ACC112 (cell line): ENCODE measurements around the gene KLHL17.

Experiments
- H2AFZ ChIP-seq: fragments of 200-600 bp; sonication (generic); one replicate; pipeline ENCODE4 v1.6.0; 2017; ENCODE audit warnings: antibody characterized with exemption, low read length; ENCODE audit not compliant: unreplicated experiment
- H3K27ac ChIP-seq: fragments of 200-600 bp; sonication (generic); 2 replicates; pipeline ENCODE4 v1.5.1; 2014; ENCODE audit warnings: low read depth, mild to moderate bottlenecking, antibody characterized with exemption, low read length, moderate library complexity
- H3K27me3 ChIP-seq: fragments of 200-600 bp; sonication (generic); 2 replicates; pipeline ENCODE4 v1.6.1; 2014; ENCODE audit warnings: mild to moderate bottlenecking, antibody characterized with exemption, low read length, moderate library complexity, mixed read lengths; ENCODE audit not compliant: insufficient read depth
- H3K36me3 ChIP-seq: fragments of 200-600 bp; sonication (generic); 2 replicates; pipeline ENCODE4 v1.6.1; 2016; ENCODE audit warnings: mild to moderate bottlenecking, antibody characterized with exemption, low read length, moderate library complexity, mixed read lengths; ENCODE audit not compliant: insufficient read depth
- H3K4me1 ChIP-seq: fragments of 200-600 bp; sonication (generic); one replicate; pipeline ENCODE4 v1.6.1; 2016; ENCODE audit warnings: low read length, mixed read lengths; ENCODE audit not compliant: insufficient read depth, unreplicated experiment, control insufficient read depth
- H3K4me3 ChIP-seq: fragments of 200-600 bp; sonication (generic); 2 replicates; pipeline ENCODE4 v1.5.1; 2014; ENCODE audit warnings: mild to moderate bottlenecking, low read depth, low read length
- H3K79me2 ChIP-seq: fragments of 200-600 bp; sonication (generic); one replicate; pipeline ENCODE4 v1.6.0; 2016; ENCODE audit warnings: low read length; ENCODE audit not compliant: control insufficient read depth, unreplicated experiment, insufficient read depth

The KLHL17 gene

DNA sequence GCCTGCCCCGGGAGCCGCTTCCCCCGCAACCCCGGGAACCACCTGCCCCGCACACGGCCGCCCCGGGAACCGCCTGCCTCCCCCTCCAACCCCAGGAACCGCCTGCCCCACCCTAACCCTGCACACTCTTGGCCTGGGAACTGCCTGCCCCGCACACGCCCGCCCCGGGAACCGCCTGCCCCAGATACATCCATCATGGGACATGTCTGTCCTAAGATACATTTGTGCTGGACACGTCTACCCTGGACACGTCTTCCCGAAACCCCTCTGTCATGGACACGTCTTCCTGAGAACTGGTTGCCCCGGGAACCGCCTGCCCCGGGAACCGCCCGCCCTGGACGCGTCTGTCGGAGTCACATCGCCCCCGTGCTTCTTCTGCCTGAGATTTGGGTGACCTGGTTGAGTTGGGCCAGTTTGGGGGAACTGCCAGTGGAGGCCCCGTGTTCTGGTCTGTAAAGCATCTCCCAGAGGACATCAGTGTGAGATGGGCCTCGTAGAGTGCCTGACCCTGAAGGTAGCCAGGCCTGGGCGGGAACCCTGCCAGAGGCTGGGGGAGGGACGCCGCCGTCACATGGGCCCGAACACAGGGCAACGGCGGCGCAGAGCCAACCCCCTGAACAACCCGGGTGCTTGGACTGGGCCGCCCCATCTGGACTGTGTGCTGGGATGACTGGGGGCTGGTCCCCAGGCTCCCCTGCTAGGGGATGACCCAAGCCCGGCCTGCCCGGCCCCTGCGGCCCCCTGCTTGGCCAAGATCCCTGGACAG lies 17.9 kb downstream of the KLHL17 start:
- no peaks in the 10 kb centered on the region for H3K36me3 ChIP-seq
- no peak overlapping the region for H3K4me3 ChIP-seq
- H3K27me3 ChIP-seq: peaks cover 7% of the 10 kb centered on the region; the same call in 1 of the 2 replicates
- no peaks in the 10 kb centered on the region for H3K4me1 ChIP-seq
- no peaks in the 10 kb centered on the region for H3K79me2 ChIP-seq
- H3K27ac ChIP-seq: no peak overlapping the region
- no peak overlapping the region for H2AFZ ChIP-seq

DNA sequence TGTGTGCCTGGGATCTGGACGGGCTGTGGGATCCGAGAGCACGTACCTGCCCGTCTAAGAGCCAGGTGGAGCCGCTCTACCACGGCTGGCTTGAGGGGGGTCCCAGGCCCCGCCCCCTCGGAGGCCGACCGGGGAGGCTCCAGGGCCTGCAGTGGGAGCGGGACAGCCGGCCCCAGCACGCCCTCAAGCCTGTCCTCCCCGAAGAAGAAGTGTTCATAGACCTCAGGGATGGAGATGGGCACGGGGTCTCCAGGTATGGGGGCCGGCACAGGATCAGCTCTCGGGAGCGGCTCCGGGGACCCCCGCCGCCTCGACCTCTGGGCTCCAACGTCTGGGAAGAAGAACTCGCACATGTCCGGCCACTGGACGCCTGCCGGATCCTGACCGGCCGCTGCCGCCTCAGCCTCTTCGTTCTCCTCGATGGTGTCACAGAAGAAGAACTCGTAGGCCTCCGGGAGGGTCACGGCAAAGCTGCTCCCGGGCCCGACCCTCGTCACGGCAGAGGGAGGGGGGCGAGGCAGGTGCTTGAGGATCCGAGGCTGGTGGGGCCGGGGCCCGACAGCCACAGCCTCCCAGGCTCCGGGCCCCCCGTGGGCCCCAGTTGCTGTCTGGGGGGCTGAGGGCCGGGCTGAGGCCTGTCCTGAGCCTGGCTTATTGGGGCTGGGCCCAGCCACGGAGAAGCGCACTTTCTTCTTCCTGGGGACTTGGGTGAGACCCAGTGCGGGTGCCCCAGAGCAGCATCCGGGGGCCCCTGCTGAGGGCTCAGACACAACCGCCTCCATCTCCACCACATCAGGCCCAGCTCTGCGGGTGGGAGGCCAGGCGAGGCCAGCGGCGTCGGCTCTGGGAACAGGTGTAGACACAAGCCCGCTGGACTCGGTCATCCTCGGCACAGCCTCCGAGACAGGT lies 18.7 kb downstream of the KLHL17 start:
- Histone ChIP-seq H3K27me3 (peaks cover 7% of the 10 kb centered on the region; the same call in 1 of the 2 replicates), H3K4me3 (no peak overlapping the region), H3K4me1 (no peaks in the 10 kb centered on the region)

DNA sequence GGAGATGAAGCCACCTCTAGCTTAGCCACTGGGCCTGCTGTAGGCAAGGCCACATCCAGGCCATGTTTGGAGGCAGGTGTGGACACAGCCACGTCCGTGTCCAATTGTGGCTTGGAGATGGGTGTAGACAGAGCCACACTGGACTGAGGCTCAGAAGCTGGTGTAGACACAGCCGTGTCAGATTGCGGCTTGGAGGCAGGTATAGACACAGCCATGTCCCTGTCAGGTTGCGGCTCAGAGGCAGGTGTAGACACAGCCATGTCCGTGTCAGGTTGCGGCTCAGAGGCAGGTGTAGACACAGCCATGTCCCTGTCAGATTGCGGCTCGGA lies 19.3 kb downstream of the KLHL17 start:
- Histone ChIP-seq H3K27ac (no peak overlapping the region), H3K4me3 (no peak overlapping the region), H3K36me3 (no peaks in the 10 kb centered on the region), H3K4me1 (no peaks in the 10 kb centered on the region), H2AFZ (no peak overlapping the region), H3K79me2 (no peaks in the 10 kb centered on the region), H3K27me3 (peaks cover 7% of the 10 kb centered on the region; the same call in 1 of the 2 replicates)

More for the DNA sequence above, 18.7 kb downstream of the KLHL17 start:
- H3K27ac ChIP-seq: no peak overlapping the region
- no peaks in the 10 kb centered on the region for H3K79me2 ChIP-seq
- no peak overlapping the region for H2AFZ ChIP-seq
- no peaks in the 10 kb centered on the region for H3K36me3 ChIP-seq

DNA sequence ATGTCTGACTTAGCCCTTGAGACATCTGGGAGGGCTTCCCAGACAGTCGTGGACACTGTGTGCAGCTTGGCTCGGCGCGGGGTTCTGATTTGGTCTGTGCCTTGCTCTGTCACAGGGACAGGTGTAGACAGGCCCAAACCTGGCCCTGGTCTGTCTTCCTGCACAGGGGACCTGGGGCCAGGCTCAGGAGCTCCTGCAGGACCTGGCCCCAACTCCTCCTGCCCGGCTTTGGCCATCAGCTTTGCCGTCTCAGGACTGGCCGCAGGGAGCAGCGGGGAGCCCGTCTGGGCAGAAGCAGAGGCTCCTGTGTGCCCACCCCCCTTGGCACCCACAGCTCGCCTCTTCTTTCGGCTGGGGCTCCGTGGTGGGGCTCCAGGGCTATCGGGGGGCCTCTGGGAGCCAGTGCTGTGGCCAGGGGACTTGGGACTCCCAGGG lies 19.8 kb downstream of the KLHL17 start:
- no peaks in the 10 kb centered on the region for H3K36me3 ChIP-seq
- no peak overlapping the region for H3K4me3 ChIP-seq
- peaks cover 7% of the 10 kb centered on the region; the same call in 1 of the 2 replicates for H3K27me3 ChIP-seq
- H3K27ac ChIP-seq: no peak overlapping the region
- H3K4me1 ChIP-seq: no peaks in the 10 kb centered on the region
- H3K79me2 ChIP-seq: no peaks in the 10 kb centered on the region
- no peak overlapping the region for H2AFZ ChIP-seq

DNA sequence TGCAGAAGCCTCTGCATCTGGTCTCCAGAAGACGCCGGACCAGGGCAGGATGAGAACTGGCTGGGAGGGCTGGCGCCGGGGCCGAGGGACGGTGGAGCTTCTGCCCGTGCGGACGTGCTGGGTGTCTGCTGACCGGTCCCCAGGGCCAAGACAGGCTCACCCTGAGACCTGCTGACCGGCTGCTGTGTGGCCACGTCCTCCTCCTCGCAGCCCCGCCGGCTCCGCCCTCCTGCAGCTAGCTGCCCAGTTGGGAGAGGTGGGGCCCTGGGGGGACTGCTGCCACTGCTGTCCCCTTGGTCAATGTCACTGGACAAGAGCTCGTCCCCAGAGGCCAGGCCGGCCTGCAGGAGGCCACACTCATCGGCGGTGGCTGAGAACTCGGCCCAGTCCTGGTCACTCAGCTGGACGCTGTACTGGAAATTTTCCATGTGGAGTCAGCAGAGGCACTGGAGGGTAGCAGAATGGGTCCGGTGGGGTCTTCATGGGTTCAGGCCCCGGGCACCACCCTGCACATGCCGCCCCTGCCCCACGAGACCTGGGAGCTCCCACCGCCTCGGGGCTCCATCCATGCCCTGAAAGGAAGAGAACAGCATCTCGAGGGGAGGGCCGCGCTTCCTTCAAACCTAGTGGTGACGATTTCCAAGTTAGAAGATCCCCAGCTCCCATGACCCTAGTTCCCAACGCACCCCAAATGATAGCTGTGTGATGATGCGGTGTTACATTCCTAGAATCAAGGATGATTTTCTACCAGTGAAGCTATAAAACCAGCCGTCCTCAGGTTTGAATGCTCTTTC lies 20.4 kb downstream of the KLHL17 start:
- H2AFZ ChIP-seq: no peak overlapping the region
- peaks cover 7% of the 10 kb centered on the region; the same call in 1 of the 2 replicates for H3K27me3 ChIP-seq
- H3K36me3 ChIP-seq: no peaks in the 10 kb centered on the region
- no peaks in the 10 kb centered on the region for H3K79me2 ChIP-seq
- no peaks in the 10 kb centered on the region for H3K4me1 ChIP-seq
- no peak overlapping the region for H3K4me3 ChIP-seq
- H3K27ac ChIP-seq: no peak overlapping the region

DNA sequence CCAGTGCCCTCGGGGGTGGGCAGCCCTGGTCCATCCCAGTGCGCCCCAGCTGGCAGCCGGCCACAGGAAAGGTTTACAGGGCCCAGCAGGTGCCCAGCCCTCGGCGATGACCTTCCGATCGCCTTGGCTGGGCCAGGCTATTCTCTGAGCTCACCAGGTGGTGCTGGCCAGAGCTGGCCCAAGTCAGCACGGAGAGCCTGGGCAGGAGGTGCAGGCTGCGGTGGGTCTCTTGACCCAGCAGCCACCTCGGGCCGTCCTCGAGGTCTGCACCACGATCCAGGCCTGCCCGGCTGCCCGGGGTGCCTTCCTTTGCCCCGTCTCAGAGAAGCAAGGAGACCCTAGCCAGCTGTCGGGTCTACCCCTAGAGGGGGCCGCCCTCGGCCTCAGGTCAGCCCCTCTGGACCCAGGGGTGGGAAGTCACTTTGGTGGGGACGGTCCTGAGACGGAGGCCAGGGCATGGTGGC lies 21.1 kb downstream of the KLHL17 start:
- Histone ChIP-seq H3K79me2 (no peaks in the 10 kb centered on the region), H3K4me1 (no peaks in the 10 kb centered on the region), H2AFZ (no peak overlapping the region), H3K4me3 (no peak overlapping the region), H3K27ac (no peak overlapping the region), H3K36me3 (no peaks in the 10 kb centered on the region), H3K27me3 (peaks cover 7% of the 10 kb centered on the region; the same call in 1 of the 2 replicates)

DNA sequence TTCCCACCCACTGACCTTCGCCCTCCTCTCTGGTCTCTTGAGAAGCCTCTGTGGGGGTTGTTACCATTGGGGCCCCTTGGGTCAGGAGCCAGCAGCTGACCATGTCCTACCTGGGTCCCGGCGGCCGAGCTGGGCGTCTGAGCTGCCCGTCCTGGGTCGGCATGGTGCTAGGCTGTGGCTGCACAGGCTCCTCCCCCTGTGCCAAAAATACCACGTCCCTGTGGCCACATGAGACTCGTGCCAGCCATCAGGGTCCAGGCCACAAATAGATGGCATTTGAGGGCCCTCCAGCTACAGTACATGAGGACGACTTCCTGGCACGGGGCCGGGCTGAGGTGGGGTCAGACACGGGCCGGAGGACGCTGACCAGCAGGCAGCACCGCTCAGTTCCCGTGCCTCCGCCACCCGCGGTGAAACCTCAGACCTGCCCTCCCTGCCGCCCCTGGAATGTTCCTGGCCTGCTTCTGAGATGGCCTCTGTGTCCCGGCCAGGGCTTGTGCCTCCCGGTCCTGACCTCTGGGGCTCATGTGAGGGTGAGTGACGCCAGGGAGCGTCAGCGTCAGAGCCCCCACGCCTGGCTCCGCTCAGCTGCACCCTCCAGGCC lies 21.7 kb downstream of the KLHL17 start, which contains the start of gene PERM1:
PERM1 (minus strand) TSS at position 139 of the 604 bp plus-strand sequence. CDS start 1,064 bp downstream, outside the sequence.
- Histone ChIP-seq H3K4me1 (no peaks in the 10 kb centered on the region), H3K36me3 (no peaks in the 10 kb centered on the region), H2AFZ (no peak within 1 kb of the TSS), H3K27me3 (peaks cover 7% of the 10 kb centered on the region; the same call in 1 of the 2 replicates), H3K79me2 (no peaks in the 10 kb centered on the region), H3K27ac (no peak within 1 kb of the TSS), H3K4me3 (no peak within 1 kb of the TSS)

DNA sequence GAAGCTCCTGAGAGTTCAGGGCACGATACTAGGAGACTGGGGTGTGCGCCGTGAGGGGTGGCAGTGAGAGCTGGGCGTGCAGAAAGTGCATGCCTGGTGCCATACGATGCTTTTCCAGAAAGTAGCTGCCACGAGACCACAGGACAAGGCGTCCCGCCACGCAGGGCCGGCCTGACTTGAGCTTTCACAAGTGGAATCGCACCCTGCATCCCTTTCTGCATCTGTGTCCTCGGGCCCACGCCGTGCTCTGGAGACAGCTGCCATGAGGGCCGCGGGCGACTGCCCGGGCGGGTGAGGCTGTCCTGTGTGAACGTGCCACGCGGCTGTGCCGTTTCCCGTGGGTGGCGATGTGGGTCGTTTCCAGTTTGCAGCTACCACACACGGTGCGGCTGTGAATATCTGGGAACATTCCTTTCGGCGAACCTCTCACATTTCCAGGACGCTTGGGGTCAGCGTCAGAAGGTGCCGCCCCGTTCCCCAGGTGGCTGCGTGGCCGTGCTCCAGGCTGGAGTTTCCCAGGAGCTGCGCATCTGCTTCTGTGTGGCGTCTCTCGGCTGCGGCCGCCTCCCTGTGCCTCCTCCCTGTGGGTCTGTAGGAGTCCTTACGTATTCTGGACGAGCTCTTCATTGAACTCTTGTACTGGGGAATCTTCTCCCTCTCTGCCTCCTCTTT lies 22.5 kb downstream of the KLHL17 start:
- Histone ChIP-seq H3K27ac (no peak overlapping the region), H3K36me3 (no peaks in the 10 kb centered on the region), H3K79me2 (no peaks in the 10 kb centered on the region), H2AFZ (no peak overlapping the region), H3K4me1 (no peaks in the 10 kb centered on the region), H3K4me3 (no peak overlapping the region), H3K27me3 (peaks cover 7% of the 10 kb centered on the region; the same call in 1 of the 2 replicates)

DNA sequence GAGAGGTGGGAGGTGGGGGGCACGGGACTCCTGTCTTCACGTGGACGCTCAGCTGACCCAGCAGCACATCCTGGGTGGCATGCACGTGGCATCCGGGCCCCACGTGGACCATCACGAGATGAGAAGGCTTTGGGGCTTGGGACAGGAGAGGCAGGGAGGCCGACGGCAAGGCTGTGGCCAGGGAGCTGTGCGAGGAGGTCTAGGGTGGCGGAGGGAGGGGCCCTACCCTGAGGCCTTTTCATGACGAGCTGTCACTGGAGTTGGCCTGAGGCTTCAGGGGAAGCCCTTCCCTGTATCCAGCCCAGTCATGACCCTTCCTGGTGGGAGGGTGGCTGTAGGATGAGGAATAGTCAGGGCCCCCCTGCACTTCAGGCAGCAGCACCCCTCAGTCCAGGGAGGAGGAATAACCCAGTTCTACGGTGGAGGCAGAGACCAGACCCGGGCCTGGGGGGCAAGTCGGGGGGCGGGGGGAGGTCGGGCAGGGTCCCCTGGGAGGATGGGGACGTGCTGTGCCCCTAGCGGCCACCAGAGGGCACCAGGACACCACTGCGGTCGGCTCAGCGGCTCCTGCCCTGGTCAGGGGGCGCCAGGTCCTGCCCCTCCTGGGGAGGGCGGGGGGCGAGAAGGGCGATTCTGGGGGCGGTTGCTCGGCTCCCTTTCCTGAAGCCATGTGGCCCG lies 23.6 kb downstream of the KLHL17 start:
- Histone ChIP-seq H2AFZ (no peak overlapping the region), H3K27ac (no peak overlapping the region)

More for the DNA sequence above, 23.6 kb downstream of the KLHL17 start:
- no peaks in the 10 kb centered on the region for H3K79me2 ChIP-seq
- H3K4me1 ChIP-seq: no peaks in the 10 kb centered on the region
- H3K27me3 ChIP-seq: peaks cover 9% of the 10 kb centered on the region; the same call in 1 of the 2 replicates
- H3K4me3 ChIP-seq: peak overlapping the region; percentile 58; the same call in 1 of the 2 replicates
- H3K36me3 ChIP-seq: no peaks in the 10 kb centered on the region
